ENCODE results near the gene DCLK1.

DNA sequence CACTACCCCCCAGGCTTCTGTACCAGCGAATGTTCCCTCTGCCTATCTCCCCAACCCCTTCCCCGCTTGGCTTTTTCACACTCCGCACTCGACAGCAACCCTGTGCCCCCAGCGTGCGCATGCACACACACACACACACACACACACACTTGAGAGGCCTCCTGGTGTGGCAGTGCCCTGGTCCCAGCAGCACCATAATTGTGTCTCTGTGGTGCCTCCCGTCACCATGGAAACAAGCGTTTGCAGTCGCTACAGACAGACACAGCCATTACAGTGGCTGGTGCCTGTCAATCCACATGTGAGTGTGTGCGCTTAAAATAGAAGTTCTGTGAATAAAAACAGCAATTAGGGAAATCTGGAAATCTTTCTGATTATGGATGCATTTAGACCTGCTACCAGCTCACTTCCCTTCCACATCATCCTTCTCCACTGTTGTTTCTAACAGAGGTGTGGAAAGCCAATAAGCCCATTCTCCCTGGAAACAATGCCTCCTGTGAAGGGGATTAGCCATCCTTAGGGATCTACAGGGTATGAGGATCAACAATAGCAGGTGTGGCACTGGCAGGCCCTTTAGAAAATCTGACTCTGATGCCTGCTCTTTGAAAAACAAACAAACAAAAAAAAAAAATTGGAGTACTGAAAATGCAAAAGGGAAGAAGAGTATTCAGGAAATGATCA lies 146.3 kb downstream of the DCLK1 start:
- TF ChIP-seq EZH2 (IDR thresholded peaks at IDR 0.05; ENCODE audit: insufficient read depth, poor library complexity, severe bottlenecking) (no peak), EZH2phosphoT487 (IDR thresholded peaks at IDR 0.05; ENCODE audit: insufficient read depth, low read depth) (no peak)
